Measurements from ENCODE around the gene FBXO45. TPM values are rescaled to one million over a fixed set of nuclear protein-coding genes. Genes with fewer than 3 reads are reported as not detected.
A peak's percentile ranks its signal among the peaks of the same experiment; 100 is the strongest.

Gene FBXO45
- total and polyA plus RNA-seq, 9 of the 15 experiments (the other 6 are each of a cell fraction or from before 2014, with no cell fraction given): 15.2 to 52.8 (median 37.0) TPM

GRCh38 chr3:196518966-196519717 is 49.3 kb upstream of the FBXO45 start (continued):
- TF ChIP-seq ZNF586 (CRISPR knock-in tag; conservative IDR thresholded peaks at IDR 0.05): no peak
- peak; percentile 78 to 96 (median 83) for TF ChIP-seq CTCF (IDR thresholded peaks at IDR 0.05 in 2 of 3, conservative IDR thresholded peaks at IDR 0.05 in 1 of 3; ENCODE audit: insufficient read depth in 2 of 3, low read depth in 1 of 3, low read length in 3 of 3)
- peak; percentile 98 for TF ChIP-seq MAX (CRISPR knock-in tag; IDR thresholded peaks at IDR 0.05)
- TF ChIP-seq EGR1 (conservative IDR thresholded peaks at IDR 0.05): no peak
- TF ChIP-seq KLF16 (IDR thresholded peaks at IDR 0.05): no peak
- TF ChIP-seq DEAF1 (CRISPR knock-in tag; IDR thresholded peaks at IDR 0.05): peak; percentile 89
- TF ChIP-seq CTBP1 (IDR thresholded peaks at IDR 0.05; ENCODE audit: borderline replicate concordance): peak; percentile 25; the same call in 1 of the 2 replicates
- peak; percentile 75; the same call in 1 of the 2 replicates for TF ChIP-seq CEBPB (tag; IDR thresholded peaks at IDR 0.05)
- TF ChIP-seq STAT6 (CRISPR knock-in tag; IDR thresholded peaks at IDR 0.05): peak; percentile 57; the same call in 1 of the 2 replicates
- peak in 1 of 2 experiments; percentile 67; a peak in 1 of 4 replicates for TF ChIP-seq FOXA3 (CRISPR knock-in tag; conservative IDR thresholded peaks at IDR 0.05 in 1 of 2, IDR thresholded peaks at IDR 0.05 in 1 of 2)
- no peak for TF ChIP-seq HDAC6 (IDR thresholded peaks at IDR 0.05; ENCODE audit: low read depth, low read length)
- peak; percentile 80 for TF ChIP-seq MITF (IDR thresholded peaks at IDR 0.05)
- TF ChIP-seq MYC (IDR thresholded peaks at IDR 0.05; ENCODE audit: low read depth, low read length): peak; percentile 99
- TF ChIP-seq MYC (CRISPR knock-in tag; IDR thresholded peaks at IDR 0.05; ENCODE audit: borderline replicate concordance, low read depth): peak; percentile 89; the same call in 1 of the 2 replicates
- peak; percentile 49; the same call in 1 of the 2 replicates for TF ChIP-seq ZNF263 (CRISPR knock-in tag; IDR thresholded peaks at IDR 0.05; ENCODE audit: borderline replicate concordance)
